ENCODE measurements around the gene GLTPD2. TPM values are rescaled to one million over a fixed set of nuclear protein-coding genes. Genes with fewer than 3 reads are reported as not detected.

The GLTPD2 gene
- total RNA-seq, 2 donors from 2014 or later: 0.88 to 1.6 TPM

- H3K27me3 Mint-ChIP-seq (ENCODE audit: insufficient read depth): no peaks in the 10 kb centered on the region
- Histone ChIP-seq H3K27ac (ENCODE audit: low read depth, low read length) (no peak overlapping the region), H3K36me3 (ENCODE audit: control insufficient read depth, insufficient read depth, low read length) (no peaks in the 10 kb centered on the region), H3K9ac (ENCODE audit: extremely low read depth, low read length, poor library complexity, severe bottlenecking) (no peak overlapping the region), H3K27me3 (ENCODE audit: control insufficient read depth, insufficient read depth, low read length, poor library complexity, severe bottlenecking) (no peaks in the 10 kb centered on the region), H3K4me1 (ENCODE audit: control insufficient read depth, insufficient read depth, low read length) (peaks cover 16% of the 10 kb centered on the region), H3K4me3 (ENCODE audit: low read length) (no peak overlapping the region), H3K9me3 (ENCODE audit: control insufficient read depth, low read length) (no peaks in the 10 kb centered on the region)
- H3K36me3 Mint-ChIP-seq (ENCODE audit: low read depth): peaks cover 3% of the 10 kb centered on the region
- TF ChIP-seq CTCF (conservative IDR thresholded peaks at IDR 0.05): no peak
- H3K4me3 Mint-ChIP-seq: no peak overlapping the region
- H3K27ac Mint-ChIP-seq: no peak overlapping the region
- no peak for DNase-seq
- no peaks in the 10 kb centered on the region for H3K9me3 Mint-ChIP-seq
- WGBS, 2 experiments (ENCODE audit: insufficient coverage in 1 of 2, insufficient read length in 1 of 2): 96 to 97% methylated on average over 6 to 8 of the region's 8 CpGs
- H3K4me1 Mint-ChIP-seq: peaks cover 46% of the 10 kb centered on the region
Observed at GRCh38 chr17:4839221-4839620, 50.5 kb downstream of the GLTPD2 start.

Other genes with a start within 250 kb of the GLTPD2 start
- gene MYBBP1A, start 233.6 kb upstream of the GLTPD2 start, total RNA-seq: 10 to 100 TPM; 55.6 to 70.9 TPM
- not detected for gene GGT6, start 228.4 kb upstream of the GLTPD2 start, total RNA-seq
- gene SMTNL2, start 204.4 kb upstream of the GLTPD2 start, total RNA-seq: under 1 TPM; 0.51 to 0.79 TPM
- not detected for gene ALOX15, start 147.3 kb upstream of the GLTPD2 start, total RNA-seq
- gene PELP1, start 84.8 kb upstream of the GLTPD2 start, total RNA-seq: 100 to 1,000 TPM; 108 to 123 TPM
- gene ARRB2, start 78.3 kb upstream of the GLTPD2 start, total RNA-seq: 10 to 100 TPM; 45.3 to 51.8 TPM
- gene MED11, start 57.5 kb upstream of the GLTPD2 start, total RNA-seq: 10 to 100 TPM; 17.7 to 20.2 TPM
- not detected for gene ZMYND15, start 49.1 kb upstream of the GLTPD2 start, total RNA-seq
- gene CXCL16, start 49.0 kb upstream of the GLTPD2 start, total RNA-seq: under 1 TPM; 0.60 to 0.73 TPM
- not detected for gene TM4SF5, start 17.1 kb upstream of the GLTPD2 start, total RNA-seq
- gene VMO1, start 2.6 kb upstream of the GLTPD2 start, total RNA-seq: 1 to 10 TPM in 1 of 2 donors, under 1 TPM in 1; 0.75 to 1.0 TPM
- 100 to 1,000 TPM; 211 to 216 TPM for gene PSMB6, start 7.2 kb downstream of the GLTPD2 start, total RNA-seq
- gene PLD2, start 18.2 kb downstream of the GLTPD2 start, total RNA-seq: 10 to 100 TPM; 72.7 to 75.2 TPM
- gene MINK1, start 44.4 kb downstream of the GLTPD2 start, total RNA-seq: 10 to 100 TPM; 75.0 to 79.7 TPM
- 1 to 10 TPM in 1 of 2 donors, under 1 TPM in 1; 0.82 to 4.8 TPM for gene C17orf107, start 110.6 kb downstream of the GLTPD2 start, total RNA-seq
- gene CHRNE, start 114.1 kb downstream of the GLTPD2 start, total RNA-seq: 1 to 10 TPM in 1 of 2 donors, under 1 TPM in 1; 0.71 to 1.2 TPM
- not detected for gene GP1BA, start 143.3 kb downstream of the GLTPD2 start, total RNA-seq
- gene SLC25A11, start 151.1 kb downstream of the GLTPD2 start, total RNA-seq: 10 to 100 TPM; 59.9 to 76.9 TPM
- 100 to 1,000 TPM; 120 to 123 TPM for gene RNF167, start 151.3 kb downstream of the GLTPD2 start, total RNA-seq
- gene PFN1, start 159.6 kb downstream of the GLTPD2 start, total RNA-seq: 100 to 1,000 TPM; 880 to 935 TPM
- gene ENO3, start 162.2 kb downstream of the GLTPD2 start, total RNA-seq: 10 to 100 TPM; 34.1 to 53.6 TPM
- 10 to 100 TPM; 81.1 to 84.4 TPM for gene SPAG7, start 178.9 kb downstream of the GLTPD2 start, total RNA-seq
- gene CAMTA2, start 198.7 kb downstream of the GLTPD2 start, total RNA-seq: 10 to 100 TPM; 13.6 to 24.8 TPM
- gene INCA1, start 208.6 kb downstream of the GLTPD2 start, total RNA-seq: 1 to 10 TPM in 1 of 2 donors, under 1 TPM in 1; 0.99 to 1.7 TPM
- gene KIF1C, start 209.0 kb downstream of the GLTPD2 start, total RNA-seq: 100 to 1,000 TPM; 108 to 133 TPM
- gene SLC52A1, start 246.5 kb downstream of the GLTPD2 start, total RNA-seq: under 1 TPM in 1 of 2 donors, not detected in 1; 0.13 TPM

Measured in endodermal cell (in vitro differentiated cells).